Inflammatory macrophage (primary cell): ENCODE results near the gene SHISA2.
A peak's percentile ranks its signal among the peaks of the same experiment; 100 is the strongest.

Experiments
- DNase-seq, 2 donors: peaks; one replicate each; pipeline ENCODE4 v3.0.0-alpha.2; 2020 to 2022

SHISA2 gene

GRCh38 chr13:26017196-26017921, 34.5 kb downstream of the SHISA2 start:
- no peak for DNase-seq

- no peak for DNase-seq
These were observed 35.6 kb downstream of the SHISA2 start for GRCh38 chr13:26016189-26016588.

- DNase-seq = no peak
These were observed 36.3 kb downstream of the SHISA2 start for GRCh38 chr13:26015271-26016125.

GRCh38 chr13:26012995-26013394, 38.8 kb downstream of the SHISA2 start:
- DNase-seq = no peak

GRCh38 chr13:26011996-26012821, 39.6 kb downstream of the SHISA2 start:
- DNase-seq = peak in 1 of 2 donors; percentile 34

GRCh38 chr13:26011208-26011573, 40.6 kb downstream of the SHISA2 start:
- no peak for DNase-seq

- no peak for DNase-seq
These were observed 41.2 kb downstream of the SHISA2 start for GRCh38 chr13:26010487-26011207.

- no peak for DNase-seq
These were observed 44.3 kb downstream of the SHISA2 start for GRCh38 chr13:26007261-26008125.
